Measurements from ENCODE around the gene KCNAB2. TPM values are rescaled to one million over a fixed set of nuclear protein-coding genes. Genes with fewer than 3 reads are reported as not detected.

Gene KCNAB2
- total RNA-seq, 2 donors from 2014 or later, result 2.0 to 5.5 TPM

GRCh38 chr1:6100861-6101783 lies 55.4 kb downstream of the KCNAB2 start:
- H3K9me3 ChIP-seq, result no peaks in the 10 kb centered on the region
- DNase-seq (ENCODE audit: low spot score), result no peak
- H3K4me3 ChIP-seq, result no peak overlapping the region
- no peaks in the 10 kb centered on the region for H3K27me3 ChIP-seq (replicated peaks; ENCODE audit: insufficient read depth)
- H3K36me3 ChIP-seq, result no peaks in the 10 kb centered on the region
- TF ChIP-seq POLR2AphosphoS5 (IDR thresholded peaks at IDR 0.05) (no peak), POLR2A (IDR thresholded peaks at IDR 0.05) (no peak), CTCF (IDR thresholded peaks at IDR 0.05) (no peak)
- WGBS, result 53% methylated on average over 23 of the region's 23 CpGs
- H3K4me1 ChIP-seq (replicated peaks), result no peaks in the 10 kb centered on the region
- H3K27ac ChIP-seq, result no peak overlapping the region
- intact Hi-C loops (cut with DNase I), result no loop called here

GRCh38 chr1:6101826-6102531 lies 56.3 kb downstream of the KCNAB2 start:
- intact Hi-C loops (cut with DNase I), result no loop called here
- H3K27me3 ChIP-seq (replicated peaks; ENCODE audit: insufficient read depth), result no peaks in the 10 kb centered on the region

GRCh38 chr1:6102532-6102845 lies 56.8 kb downstream of the KCNAB2 start:
- no peak overlapping the region for H3K27ac ChIP-seq
- no peak for TF ChIP-seq POLR2A (IDR thresholded peaks at IDR 0.05)
- no peak for TF ChIP-seq CTCF (IDR thresholded peaks at IDR 0.05)
- TF ChIP-seq POLR2AphosphoS5 (IDR thresholded peaks at IDR 0.05), result no peak
- no peaks in the 10 kb centered on the region for H3K36me3 ChIP-seq
- H3K4me3 ChIP-seq, result no peak overlapping the region
- no peaks in the 10 kb centered on the region for H3K4me1 ChIP-seq (replicated peaks)
- intact Hi-C loops (cut with DNase I), result no loop called here
- DNase-seq (ENCODE audit: low spot score), result no peak
- no peaks in the 10 kb centered on the region for H3K27me3 ChIP-seq (replicated peaks; ENCODE audit: insufficient read depth)
- 75% methylated on average over 9 of the region's 9 CpGs for WGBS
- H3K9me3 ChIP-seq, result no peaks in the 10 kb centered on the region

More at GRCh38 chr1:6101826-6102531, 56.3 kb downstream of the KCNAB2 start:
- H3K27ac ChIP-seq, result no peak overlapping the region
- DNase-seq (ENCODE audit: low spot score), result no peak
- TF ChIP-seq POLR2AphosphoS5 (IDR thresholded peaks at IDR 0.05) (no peak), CTCF (IDR thresholded peaks at IDR 0.05) (no peak), POLR2A (IDR thresholded peaks at IDR 0.05) (no peak)
- H3K9me3 ChIP-seq, result no peaks in the 10 kb centered on the region
- H3K4me3 ChIP-seq, result no peak overlapping the region
- 32% methylated on average over 25 of the region's 25 CpGs for WGBS
- no peaks in the 10 kb centered on the region for H3K36me3 ChIP-seq
- no peaks in the 10 kb centered on the region for H3K4me1 ChIP-seq (replicated peaks)

- 78% methylated on average over 22 of the region's 22 CpGs for WGBS
- H3K27me3 ChIP-seq (replicated peaks; ENCODE audit: insufficient read depth), result no peaks in the 10 kb centered on the region
Observed at GRCh38 chr1:6103111-6103853, 57.6 kb downstream of the KCNAB2 start.

More at GRCh38 chr1:6103111-6103853, 57.6 kb downstream of the KCNAB2 start:
- intact Hi-C loops (cut with DNase I), result no loop called here
- no peak overlapping the region for H3K27ac ChIP-seq
- TF ChIP-seq CTCF (IDR thresholded peaks at IDR 0.05), result no peak
- no peak for TF ChIP-seq POLR2AphosphoS5 (IDR thresholded peaks at IDR 0.05)
- no peak for TF ChIP-seq POLR2A (IDR thresholded peaks at IDR 0.05)
- H3K9me3 ChIP-seq, result no peaks in the 10 kb centered on the region
- no peaks in the 10 kb centered on the region for H3K4me1 ChIP-seq (replicated peaks)
- H3K36me3 ChIP-seq, result no peaks in the 10 kb centered on the region
- DNase-seq (ENCODE audit: low spot score), result no peak
- no peak overlapping the region for H3K4me3 ChIP-seq

Measured in prostate gland (tissue), 2 donors.